K562 (cell line): ENCODE data around the gene CLHC1. TPM values are rescaled to one million over a fixed set of nuclear protein-coding genes. Genes with fewer than 3 reads are reported as not detected.
"Not testable (repeated sequence)": the region's sequence is repeated elsewhere in the genome, so short reads cannot be mapped to it uniquely, and the experiment has no call there.

ENCODE experiments used
- CHD7 ChIP-seq: fragments of 200-600 bp; sonication (generic); IDR thresholded peaks from one replicate; pipeline ENCODE4 v1.6.1; 2012; ENCODE audit warnings: mild to moderate bottlenecking, low read depth, low read length, inconsistent platforms
- KLF6 ChIP-seq: fragments of 250-450 bp; sonication (Bioruptor Pico); IDR thresholded peaks from 2 replicates; pipeline ENCODE4 v1.4.0; 2020; ENCODE audit warnings: mild to moderate bottlenecking, moderate library complexity, borderline replicate concordance
- POLR2H ChIP-seq: IDR thresholded peaks from 2 replicates; pipeline ENCODE4 v1.6.1; 2016; ENCODE audit warnings: missing genetic modification characterization, low read depth, mild to moderate bottlenecking, control low read depth, missing compliant biosample characterization, moderate library complexity
- SMAD4 ChIP-seq: fragments of 250-450 bp; sonication (Bioruptor Pico); conservative IDR thresholded peaks from 2 replicates; pipeline ENCODE4 v1.8.0; 2021; ENCODE audit warnings: inconsistent platforms, mild to moderate bottlenecking, moderate library complexity
- TAF9B ChIP-seq: fragments of 450-650 bp; IDR thresholded peaks from 2 replicates; pipeline ENCODE4 v1.6.1; 2018; ENCODE audit warnings: mild to moderate bottlenecking; ENCODE audit not compliant: partially characterized antibody
- TEAD4 ChIP-seq, 2 experiments: sonication (generic) in 1 of 2; formaldehyde crosslinking in 1 of 2; IDR thresholded peaks; 2 replicates each; pipeline versions ENCODE4 v1.6.1 to v1.8.0; 2012 to 2022; ENCODE audit warnings: borderline replicate concordance in 1 of 2, inconsistent platforms in 1 of 2, low read length in 1 of 2, mild to moderate bottlenecking in 1 of 2, missing genetic modification reagents in 1 of 2
- THRB ChIP-seq: fragments of 450-650 bp; formaldehyde crosslinking; conservative IDR thresholded peaks from 2 replicates; pipeline ENCODE4 v1.4.0; 2022; ENCODE audit warnings: mild to moderate bottlenecking, missing genetic modification characterization
- ZBTB17 ChIP-seq: fragments of 450-650 bp; formaldehyde crosslinking; IDR thresholded peaks from 2 replicates; pipeline ENCODE4 v1.4.0; 2020; ENCODE audit warnings: mild to moderate bottlenecking
- ZEB2 ChIP-seq: fragments of 450-650 bp; IDR thresholded peaks from 2 replicates; pipeline ENCODE4 v1.6.1; 2016
- polyA plus RNA-seq, 8 experiments: library from polyadenylated mRNA; depleted of rRNA in 4 of 8; stranded (reverse) in 5 of 8; unstranded in 3 of 8; fragments of >200 nt; fragmentation: Nextera tagmentation in 2 of 8; fragmentation: Illumina TruSeq in 1 of 8; extraction: Ambion mirVana in 2 of 8; extraction: Trizol in 1 of 8; gene quantifications; 2 replicates each; pipeline versions ENCODE4 v1.2.1 to v1.2.3, GENCODE V29; 2011 to 2014; ENCODE audit warnings: inconsistent platforms in 1 of 8, missing spikeins in 1 of 8
- total RNA-seq, 7 experiments: library from RNA; depleted of rRNA in 6 of 7; stranded (reverse); fragments of >200 nt in 6 of 7; fragmentation: Illumina TruSeq in 2 of 7; extraction: Trizol in 2 of 7; gene quantifications; 2 replicates each; pipeline versions ENCODE4 v1.2.1 to v1.2.3, GENCODE V29; 2011 to 2021; ENCODE audit warnings: low replicate concordance in 1 of 7

The CLHC1 gene
- total and polyA plus RNA-seq, 9 of the 15 experiments (the other 6 are each of a cell fraction or from before 2014, with no cell fraction given): 3.7 to 14.3 (median 8.6) TPM

GRCh38 chr2:55227437-55228225 lies 4.5 kb downstream of the CLHC1 start (continued):
- 0 out of 2 replicates have a peak, but pooled peaks have one; percentile 13 for TF ChIP-seq POLR2H (tag)
- 0 out of 2 replicates have a peak, but pooled peaks have one; percentile 2 for TF ChIP-seq TEAD4 (IDR thresholded peaks at IDR 0.05; ENCODE audit: low read length)
- TF ChIP-seq TEAD4 (CRISPR knock-in tag; IDR thresholded peaks at IDR 0.05; ENCODE audit: borderline replicate concordance): not testable (repeated sequence)
- TF ChIP-seq KLF6 (CRISPR knock-in tag): peak; percentile 44; the same call in 1 of the 2 replicates
- TF ChIP-seq CHD7: peak; percentile 84
- TF ChIP-seq THRB (CRISPR knock-in tag): peak; percentile 69; the same call in 1 of the 2 replicates
- TF ChIP-seq SMAD4: 0 out of 2 replicates have a peak, but pooled peaks have one; percentile 14
- TF ChIP-seq ZEB2: 0 out of 2 replicates have a peak, but pooled peaks have one; percentile 16
- TF ChIP-seq TAF9B: peak; percentile 39
- 0 out of 2 replicates have a peak, but pooled peaks have one; percentile 51 for TF ChIP-seq ZBTB17 (CRISPR knock-in tag)
